Kasumi-1 (cell line): Measurements from ENCODE around the gene RPA3.
A peak's percentile ranks its signal among the peaks of the same experiment; 100 is the strongest.

Experiments used
- DNase-seq, 2 experiments: peaks; one replicate each; lab custom pipeline; 2025; lab: John Stamatoyannopoulos, UW

Gene RPA3

GRCh38 chr7:7607010-7607409 is 111.4 kb downstream of the RPA3 start:
- no peak for DNase-seq

- DNase-seq, result peak in 1 of 2 experiments; percentile 0
Measured at GRCh38 chr7:7596176-7596575, 122.2 kb downstream of the RPA3 start.

GRCh38 chr7:7595451-7595850 is 123.0 kb downstream of the RPA3 start:
- peak; percentile 29 to 35 for DNase-seq
